HCEC 1CT (cell line): ENCODE results near the gene ATP6V0E1.
"Not testable (repeated sequence)": the region's sequence is repeated elsewhere in the genome, so short reads cannot be mapped to it uniquely, and the experiment has no call there.

Experiments used
- DNase-seq: peaks from one replicate; pipeline ENCODE4 v3.0.0-alpha.2; 2017

Gene ATP6V0E1

GRCh38 chr5:173041881-173042762 lies 58.6 kb downstream of the ATP6V0E1 start:
- peak; percentile 29 for DNase-seq

- no peak for DNase-seq
Measured at GRCh38 chr5:173042763-173043107, 59.2 kb downstream of the ATP6V0E1 start.

- no peak for DNase-seq
Measured at GRCh38 chr5:173045474-173045873, 61.9 kb downstream of the ATP6V0E1 start.

GRCh38 chr5:173047096-173047837 lies 63.7 kb downstream of the ATP6V0E1 start:
- not testable (repeated sequence) for DNase-seq

GRCh38 chr5:173047838-173048105 lies 64.2 kb downstream of the ATP6V0E1 start:
- no peak for DNase-seq

GRCh38 chr5:173050791-173051190 lies 67.2 kb downstream of the ATP6V0E1 start:
- no peak for DNase-seq

- peak; percentile 86 for DNase-seq
Measured at GRCh38 chr5:173051746-173052145, 68.2 kb downstream of the ATP6V0E1 start.

- DNase-seq, result no peak
Measured at GRCh38 chr5:173053041-173053440, 69.5 kb downstream of the ATP6V0E1 start.

GRCh38 chr5:173055042-173055721 lies 71.6 kb downstream of the ATP6V0E1 start:
- no peak for DNase-seq

GRCh38 chr5:173055722-173055982 lies 72.1 kb downstream of the ATP6V0E1 start:
- DNase-seq, result peak; percentile 9

GRCh38 chr5:173055983-173056782 lies 72.6 kb downstream of the ATP6V0E1 start, which contains the start of gene CREBRF:
Gene CREBRF, plus strand, starts transcription at chr5:173056352. Its CDS starts 24,424 bp downstream, at chr5:173080776.
- peak; percentile 95 for DNase-seq

GRCh38 chr5:173056783-173057061 lies 73.2 kb downstream of the ATP6V0E1 start:
- no peak for DNase-seq

GRCh38 chr5:173057062-173057924 lies 73.7 kb downstream of the ATP6V0E1 start:
- DNase-seq, result peak; percentile 96

GRCh38 chr5:173062141-173062540 lies 78.6 kb downstream of the ATP6V0E1 start:
- no peak for DNase-seq

- no peak for DNase-seq
Measured at GRCh38 chr5:173065155-173065554, 81.6 kb downstream of the ATP6V0E1 start.

- no peak for DNase-seq
Measured at GRCh38 chr5:173069671-173070070, 86.1 kb downstream of the ATP6V0E1 start.

- no peak for DNase-seq
Measured at GRCh38 chr5:173075137-173075843, 91.7 kb downstream of the ATP6V0E1 start.

GRCh38 chr5:173075970-173076369 lies 92.4 kb downstream of the ATP6V0E1 start:
- DNase-seq, result no peak

- not testable (repeated sequence) for DNase-seq
Measured at GRCh38 chr5:173076471-173076870, 92.9 kb downstream of the ATP6V0E1 start.

GRCh38 chr5:173078878-173079277 lies 95.3 kb downstream of the ATP6V0E1 start:
- DNase-seq, result no peak
